Posterior vena cava (tissue), 2 donors: ENCODE data around the gene PEX5L. TPM values are rescaled to one million over a fixed set of nuclear protein-coding genes. Genes with fewer than 3 reads are reported as not detected.
"Not testable (repeated sequence)": the region's sequence is repeated elsewhere in the genome, so short reads cannot be mapped to it uniquely, and the experiment has no call there.

Experiments
- DNase-seq: peaks from one replicate; pipeline ENCODE4 v3.0.0-alpha.2; 2020; ENCODE audit warnings: low spot score
- intact Hi-C, 2 donors: fragments of 100-400 bp; cut with DNase I; formaldehyde crosslinking; loops; one replicate each; pipeline versions ENCODE4 v1.14.1 to v1.14.2; 2022 to 2023
- long read RNA-seq, 2 donors: library from polyadenylated mRNA; unstranded; transcript quantifications; one replicate each; pipeline ENCODE4 v2.0.0, GENCODE V29; 2020 to 2021
- total RNA-seq, 2 donors: library from RNA; stranded (reverse); fragmentation: NEBNext Ultra II Directional; extraction: Animal tissue kit (Norgen Biotek cat#: 25700); gene quantifications; one replicate each; pipeline ENCODE4 v1.2.1, GENCODE V29; 2021
- donor health status: DM: yes; HTN: yes; CAD: no.
- donor health status: DM: yes; HTN: yes; CAD: no.

Gene PEX5L
- total RNA-seq, result under 1 TPM in 1 of 2 donors, not detected in 1; 0.10 TPM
- long read RNA-seq, donor 1, result 0 reads
- long read RNA-seq, donor 2, result 0 reads

- intact Hi-C loops, result no loop called here
- peak; percentile 84 for DNase-seq
These were observed at the start of gene PEX5L for GRCh38 chr3:180036671-180037455. PEX5L (minus strand) TSS chr3:180036937; CDS start chr3:180036599, 338 bp downstream.

- intact Hi-C loops, result no loop called here
- no peak for DNase-seq
These were observed 48.5 kb upstream of the PEX5L start for GRCh38 chr3:180085122-180085710.

- intact Hi-C loops, result no loop called here
- DNase-seq, result no peak
These were observed 46.0 kb upstream of the PEX5L start for GRCh38 chr3:180082699-180083098.

- intact Hi-C loops, result no loop called here
- no peak for DNase-seq
These were observed 41.9 kb upstream of the PEX5L start for GRCh38 chr3:180078592-180078991.

GRCh38 chr3:180073561-180073960 lies 36.8 kb upstream of the PEX5L start:
- intact Hi-C loops, result no loop called here
- no peak for DNase-seq

GRCh38 chr3:180072786-180073185 lies 36.0 kb upstream of the PEX5L start:
- DNase-seq, result no peak
- intact Hi-C loops, result no loop called here

- intact Hi-C loops, result no loop called here
These were observed 34.2 kb upstream of the PEX5L start for GRCh38 chr3:180070925-180071324.

GRCh38 chr3:180068023-180068422 lies 31.3 kb upstream of the PEX5L start:
- intact Hi-C loops, result no loop called here

More at GRCh38 chr3:180070925-180071324, 34.2 kb upstream of the PEX5L start:
- no peak for DNase-seq

GRCh38 chr3:180066598-180066997 lies 29.9 kb upstream of the PEX5L start:
- intact Hi-C loops, result no loop called here
- DNase-seq, result no peak

More at GRCh38 chr3:180068023-180068422, 31.3 kb upstream of the PEX5L start:
- DNase-seq, result no peak

- DNase-seq, result no peak
- intact Hi-C loops, result no loop called here
These were observed 27.0 kb upstream of the PEX5L start for GRCh38 chr3:180063783-180064182.

GRCh38 chr3:180062771-180063170 lies 26.0 kb upstream of the PEX5L start:
- no peak for DNase-seq
- intact Hi-C loops, result no loop called here

GRCh38 chr3:180059356-180059755 lies 22.6 kb upstream of the PEX5L start:
- intact Hi-C loops, result no loop called here
- no peak for DNase-seq

GRCh38 chr3:180058238-180058637 lies 21.5 kb upstream of the PEX5L start:
- no peak for DNase-seq
- intact Hi-C loops, result no loop called here

GRCh38 chr3:180055656-180056055 lies 18.9 kb upstream of the PEX5L start:
- DNase-seq, intact Hi-C loops: not testable (repeated sequence)

- DNase-seq, result no peak
- intact Hi-C loops, result no loop called here
These were observed 12.7 kb upstream of the PEX5L start for GRCh38 chr3:180049391-180049790.

GRCh38 chr3:180048840-180049239 lies 12.1 kb upstream of the PEX5L start:
- intact Hi-C loops, result no loop called here
- DNase-seq, result no peak

GRCh38 chr3:180048103-180048502 lies 11.4 kb upstream of the PEX5L start:
- intact Hi-C loops, result no loop called here
- no peak for DNase-seq

GRCh38 chr3:180040966-180041365 lies 4.2 kb upstream of the PEX5L start:
- intact Hi-C loops, result no loop called here

GRCh38 chr3:180036092-180036670 lies 556 bp downstream of the PEX5L start:
- no peak for DNase-seq
- intact Hi-C loops, result no loop called here

More at GRCh38 chr3:180040966-180041365, 4.2 kb upstream of the PEX5L start:
- DNase-seq, result no peak

- DNase-seq, result no peak
- intact Hi-C loops, result no loop called here
These were observed 9.7 kb downstream of the PEX5L start for GRCh38 chr3:180026997-180027396.
